HepG2 (cell line): Measurements from ENCODE around the gene CPED1. TPM values are rescaled to one million over a fixed set of nuclear protein-coding genes. Genes with fewer than 3 reads are reported as not detected.
A peak's percentile ranks its signal among the peaks of the same experiment; 100 is the strongest.

Experiments
- ATAC-seq: fragments of 200-7000 bp; cut with Tn5 transposase; 3 replicates; pipeline ENCODE4 v1.9.1; 2020; ENCODE audit warnings: mild to moderate bottlenecking, moderate library complexity
- BruUV-seq: library from RNA; stranded (reverse); fragments of 400-500 nt; replicated peaks from 2 replicates; lab custom pipeline; 2021; lab: Mats Ljungman, UMichigan
- CTCF ChIA-PET: fragments of 300-600 bp; formaldehyde crosslinking; extraction: SDS; loops from one replicate; lab custom pipeline; 2021; ENCODE audit warnings: low total read pairs, inconsistent platforms, low intra/inter-chr PET ratio; lab: Yijun Ruan, JAX
- POLR2A ChIA-PET: fragments of 350-600 bp; sonication (Branson Sonifier 250); formaldehyde crosslinking; loops from one replicate; lab custom pipeline; 2020; ENCODE audit warnings: antibody characterized with exemption, inconsistent platforms; lab: Yijun Ruan, JAX
- DNase-seq: peaks from one replicate; pipeline ENCODE4 v3.0.0-alpha.2; 2015; ENCODE audit warnings: low spot score
- FAIRE-seq: peaks from 3 replicates; lab custom pipeline; 2011; peaks lifted over from hg19 to GRCh38; lab: Jason Lieb, UNC
- H2AFZ ChIP-seq: one replicate; pipeline ENCODE4 v1.6.1; 2011; ENCODE audit warnings: low read length, inconsistent platforms
- H3K27ac ChIP-seq: fragments of 300-600 bp; 3 replicates; pipeline ENCODE4 v1.8.0; 2011; ENCODE audit warnings: mixed run types, mild to moderate bottlenecking, mixed read lengths, low read length, inconsistent platforms; ENCODE audit not compliant: insufficient read depth; ENCODE audit errors: extremely low read length
- H3K27me3 ChIP-seq, 2 experiments: fragments of 200-600 bp in 1 of 2; 2 replicates in 1 of 2; 3 replicates in 1 of 2; pipeline versions ENCODE4 v1.6.0 to v1.8.0; 2011; ENCODE audit warnings: low read length in 2 of 2, mild to moderate bottlenecking in 2 of 2, moderate library complexity in 2 of 2, inconsistent platforms in 1 of 2; ENCODE audit not compliant: insufficient read depth in 2 of 2, control insufficient read depth in 1 of 2
- H3K36me3 ChIP-seq, 2 experiments: fragments of 200-600 bp in 1 of 2; replicated peaks in 1 of 2; 2 replicates in 1 of 2; 3 replicates in 1 of 2; pipeline versions ENCODE4 v1.5.1 to v1.8.0; 2011; ENCODE audit warnings: low read length in 2 of 2, inconsistent platforms in 1 of 2; ENCODE audit not compliant: insufficient read depth in 2 of 2, control insufficient read depth in 1 of 2
- H3K4me1 ChIP-seq: 2 replicates; pipeline ENCODE4 v1.5.1; 2012; ENCODE audit warnings: low read length, inconsistent platforms; ENCODE audit not compliant: insufficient read depth
- H3K4me2 ChIP-seq: 2 replicates; pipeline ENCODE4 v1.6.0; 2011; ENCODE audit warnings: low read depth, low read length, inconsistent platforms
- H3K4me3 ChIP-seq, 3 experiments: fragments of 200-600 bp in 1 of 3; sonication (generic), shearing (Covaris generic) in 1 of 3; replicated peaks in 1 of 3; 2 replicates each; pipeline ENCODE4 v1.5.1; 2011 to 2016; ENCODE audit warnings: low read length in 3 of 3, inconsistent platforms in 2 of 3, low read depth in 2 of 3, mild to moderate bottlenecking in 2 of 3, control low read depth in 1 of 3, mixed read lengths in 1 of 3; ENCODE audit not compliant: insufficient read depth in 1 of 3
- H3K79me2 ChIP-seq: one replicate; pipeline ENCODE4 v1.6.1; 2011; ENCODE audit warnings: low read length, inconsistent platforms; ENCODE audit not compliant: insufficient read depth
- H3K9ac ChIP-seq: 2 replicates; pipeline ENCODE4 v1.6.0; 2011; ENCODE audit warnings: mild to moderate bottlenecking, low read depth, low read length, inconsistent platforms; ENCODE audit not compliant: insufficient read depth
- H3K9me3 ChIP-seq: 2 replicates; pipeline ENCODE4 v1.5.1; 2012; ENCODE audit warnings: mild to moderate bottlenecking, low read length
- H4K20me1 ChIP-seq: 2 replicates; pipeline ENCODE4 v1.6.0; 2011; ENCODE audit warnings: inconsistent platforms, mild to moderate bottlenecking, low read length, moderate library complexity; ENCODE audit not compliant: insufficient read depth
- CTCF ChIP-seq: sonication (generic); formaldehyde crosslinking; IDR thresholded peaks from 2 replicates; pipeline ENCODE4 v1.5.0; 2020; ENCODE audit warnings: mild to moderate bottlenecking, missing genetic modification reagents, moderate library complexity
- RAD21 ChIP-seq: fragments of 450-650 bp; formaldehyde crosslinking; IDR thresholded peaks from 2 replicates; pipeline ENCODE4 v1.5.0; 2020; ENCODE audit warnings: mild to moderate bottlenecking
- SMC3 ChIP-seq: IDR thresholded peaks from 2 replicates; pipeline ENCODE4 v1.6.1; 2011; ENCODE audit warnings: low read length, improper control_type of control experiment
- STAG1 ChIP-seq: sonication (generic); formaldehyde crosslinking; IDR thresholded peaks from 2 replicates; pipeline ENCODE4 v1.4.0; 2020; ENCODE audit warnings: missing genetic modification reagents
- ZFP62 ChIP-seq: sonication (generic); formaldehyde crosslinking; IDR thresholded peaks from 2 replicates; pipeline ENCODE4 v1.4.0; 2020; ENCODE audit warnings: missing genetic modification reagents
- WGBS: methylation state at CpG from one replicate; pipeline ENCODE4 v1.1.6; 2017; ENCODE audit warnings: low lambda C conversion rate; 5-methylcytosine and 5-hydroxymethylcytosine counted together
- in situ Hi-C: cut with HindIII; loops from 2 replicates; pipeline ENCODE4 v1.10.0; 2017; ENCODE audit warnings: low pct_unique_long_range_greater_than_20kb; ENCODE audit not compliant: extremely low pct_ligation_motif_present
- intact Hi-C: fragments of 100-400 bp; cut with micrococcal nuclease; formaldehyde crosslinking; loops from one replicate; pipeline ENCODE4 v1.10.0; 2022; ENCODE audit not compliant: unreplicated experiment
- polyA plus RNA-seq, 8 experiments: library from polyadenylated mRNA; depleted of rRNA in 3 of 8; stranded (reverse) in 7 of 8; unstranded in 1 of 8; fragments of >200 nt; fragmentation: Illumina TruSeq in 4 of 8; extraction: Trizol in 4 of 8; gene quantifications; 2 replicates each; pipeline versions ENCODE4 v1.2.1 to v1.2.3, GENCODE V29; 2011 to 2016; ENCODE audit warnings: low read depth in 4 of 8, missing spikeins in 1 of 8, mixed read lengths in 1 of 8; ENCODE audit not compliant: insufficient read depth in 1 of 8
- total RNA-seq, 5 experiments: library from RNA; depleted of rRNA; stranded (reverse); fragments of >200 nt; fragmentation: Illumina TruSeq; extraction: Trizol; gene quantifications; 2 replicates each; pipeline ENCODE4 v1.2.3, GENCODE V29; 2016; ENCODE audit warnings: low read depth in 1 of 5

The CPED1 gene
- total and polyA plus RNA-seq, 2 of the 13 experiments (the other 11 are each of a cell fraction or from before 2014, with no cell fraction given) = 11.5 to 27.0 TPM

- no peaks in the 10 kb centered on the region for H3K27me3 ChIP-seq
- no peak overlapping the region for H2AFZ ChIP-seq
- 55% methylated on average over 3 of the region's 3 CpGs for WGBS
- H3K9ac ChIP-seq = no peak overlapping the region
- no peaks in the 10 kb centered on the region for H3K79me2 ChIP-seq
- FAIRE-seq = peak; percentile 47
- H3K9me3 ChIP-seq = no peaks in the 10 kb centered on the region
- intact Hi-C loops (loop anchor here (1.0 kb wide), 4 partner anchors 93 to 289 kb away; partner anchors contain the start of gene CPED1), in situ Hi-C loops (loop anchor here (5.0 kb wide), 1 partner anchor 94 kb away; the partner anchor contains the start of gene CPED1)
- no peaks in the 10 kb centered on the region for H3K36me3 ChIP-seq
- peaks cover 11% of the 10 kb centered on the region for H3K4me1 ChIP-seq
- DNase-seq = peak; percentile 36
- no peak overlapping the region for H3K4me3 ChIP-seq
- H3K27ac ChIP-seq = no peak overlapping the region
- H3K4me2 ChIP-seq = no peak overlapping the region
- peak; percentile 52 for ATAC-seq
- TF ChIP-seq STAG1 = peak; percentile 70
- TF ChIP-seq RAD21 = 0 out of 2 replicates have a peak, but pooled peaks have one; percentile 19
- peak; percentile 51 for TF ChIP-seq SMC3
- TF ChIP-seq ZFP62 = no peak
- peak; percentile 68 for TF ChIP-seq CTCF (CRISPR knock-in tag)
- TF ChIP-seq, all 625 proteins: peak for 4
- ChIA-PET CTCF (interaction anchor here (2.1 to 3.5 kb wide), 2 partner anchors 93 to 276 kb away, joined by 19 to 40 read pairs; partner anchors contain the start of gene CPED1), POLR2A (no interaction called here)
- BruUV-seq = no TSS peak
- no peaks in the 10 kb centered on the region for H4K20me1 ChIP-seq
Measured at GRCh38 chr7:121081327-121081936, 92.9 kb downstream of the CPED1 start.
